Measurements from ENCODE around the gene YWHAG. TPM values are rescaled to one million over a fixed set of nuclear protein-coding genes. Genes with fewer than 3 reads are reported as not detected.

The YWHAG gene
- total and polyA plus RNA-seq, 9 of the 15 experiments (the other 6 are each of a cell fraction or from before 2014, with no cell fraction given): 30.4 to 246 (median 94.5) TPM

GRCh38 chr7:76302347-76303201, 56.2 kb downstream of the YWHAG start, which contains the start of gene HSPB1 (continued):
- TF ChIP-seq, protein P1, sequence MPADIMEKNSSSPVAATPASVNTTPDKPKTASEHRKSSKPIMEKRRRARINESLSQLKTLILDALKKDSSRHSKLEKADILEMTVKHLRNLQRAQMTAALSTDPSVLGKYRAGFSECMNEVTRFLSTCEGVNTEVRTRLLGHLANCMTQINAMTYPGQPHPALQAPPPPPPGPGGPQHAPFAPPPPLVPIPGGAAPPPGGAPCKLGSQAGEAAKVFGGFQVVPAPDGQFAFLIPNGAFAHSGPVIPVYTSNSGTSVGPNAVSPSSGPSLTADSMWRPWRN (IDR thresholded peaks at IDR 0.05; ENCODE audit: low read depth): no peak
- no peak for TF ChIP-seq ZNF224 (CRISPR knock-in tag; IDR thresholded peaks at IDR 0.05)
- TF ChIP-seq, protein P2, sequence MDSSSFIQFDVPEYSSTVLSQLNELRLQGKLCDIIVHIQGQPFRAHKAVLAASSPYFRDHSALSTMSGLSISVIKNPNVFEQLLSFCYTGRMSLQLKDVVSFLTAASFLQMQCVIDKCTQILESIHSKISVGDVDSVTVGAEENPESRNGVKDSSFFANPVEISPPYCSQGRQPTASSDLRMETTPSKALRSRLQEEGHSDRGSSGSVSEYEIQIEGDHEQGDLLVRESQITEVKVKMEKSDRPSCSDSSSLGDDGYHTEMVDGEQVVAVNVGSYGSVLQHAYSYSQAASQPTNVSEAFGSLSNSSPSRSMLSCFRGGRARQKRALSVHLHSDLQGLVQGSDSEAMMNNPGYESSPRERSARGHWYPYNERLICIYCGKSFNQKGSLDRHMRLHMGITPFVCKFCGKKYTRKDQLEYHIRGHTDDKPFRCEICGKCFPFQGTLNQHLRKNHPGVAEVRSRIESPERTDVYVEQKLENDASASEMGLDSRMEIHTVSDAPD (CRISPR knock-in tag; IDR thresholded peaks at IDR 0.05): no peak
- no peak for TF ChIP-seq PURB (CRISPR knock-in tag; IDR thresholded peaks at IDR 0.05; ENCODE audit: low read depth)
- peak; percentile 40 for TF ChIP-seq CHD2 (IDR thresholded peaks at IDR 0.05; ENCODE audit: low read depth, low read length)
- no peak for TF ChIP-seq SRSF3 (IDR thresholded peaks at IDR 0.05; ENCODE audit: insufficient read depth, low read length)
- no peak for TF ChIP-seq ILK (tag; IDR thresholded peaks at IDR 0.05; ENCODE audit: borderline replicate concordance, low read depth)
- TF ChIP-seq HIVEP1 (CRISPR knock-in tag; IDR thresholded peaks at IDR 0.05): peak; percentile 74; the same call in 1 of the 2 replicates
- TF ChIP-seq EP400 (IDR thresholded peaks at IDR 0.05): peak; percentile 63
- peak; percentile 39; the same call in 1 of the 2 replicates for TF ChIP-seq XRCC5 (IDR thresholded peaks at IDR 0.05; ENCODE audit: low read depth, low read length)
- TF ChIP-seq MTA2 (IDR thresholded peaks at IDR 0.05; ENCODE audit: low read depth): no peak
- no peak for TF ChIP-seq NFXL1 (CRISPR knock-in tag; IDR thresholded peaks at IDR 0.05)
- TF ChIP-seq CEBPB (tag; IDR thresholded peaks at IDR 0.05): no peak
- TF ChIP-seq SETDB1 (IDR thresholded peaks at IDR 0.05; ENCODE audit: low read length): no peak
- no peak for TF ChIP-seq NR2C2 (CRISPR knock-in tag; IDR thresholded peaks at IDR 0.05)
- TF ChIP-seq NR2C2 (tag; IDR thresholded peaks at IDR 0.05): peak; percentile 72; the same call in 1 of the 2 replicates
- TF ChIP-seq, protein P3, sequence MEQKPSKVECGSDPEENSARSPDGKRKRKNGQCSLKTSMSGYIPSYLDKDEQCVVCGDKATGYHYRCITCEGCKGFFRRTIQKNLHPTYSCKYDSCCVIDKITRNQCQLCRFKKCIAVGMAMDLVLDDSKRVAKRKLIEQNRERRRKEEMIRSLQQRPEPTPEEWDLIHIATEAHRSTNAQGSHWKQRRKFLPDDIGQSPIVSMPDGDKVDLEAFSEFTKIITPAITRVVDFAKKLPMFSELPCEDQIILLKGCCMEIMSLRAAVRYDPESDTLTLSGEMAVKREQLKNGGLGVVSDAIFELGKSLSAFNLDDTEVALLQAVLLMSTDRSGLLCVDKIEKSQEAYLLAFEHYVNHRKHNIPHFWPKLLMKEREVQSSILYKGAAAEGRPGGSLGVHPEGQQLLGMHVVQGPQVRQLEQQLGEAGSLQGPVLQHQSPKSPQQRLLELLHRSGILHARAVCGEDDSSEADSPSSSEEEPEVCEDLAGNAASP (IDR thresholded peaks at IDR 0.05): no peak
- TF ChIP-seq STAT6 (CRISPR knock-in tag; IDR thresholded peaks at IDR 0.05): no peak
- peak; percentile 1 for TF ChIP-seq ZFP36 (IDR thresholded peaks at IDR 0.05; ENCODE audit: low read depth, low read length, partially characterized antibody)
- no peak for TF ChIP-seq BCL6 (CRISPR knock-in tag; IDR thresholded peaks at IDR 0.05)
- TF ChIP-seq ATF3 (IDR thresholded peaks at IDR 0.05): 0 out of 2 replicates have a peak, but pooled peaks have one; percentile 6
- TF ChIP-seq ATF3 (CRISPR knock-in tag; conservative IDR thresholded peaks at IDR 0.05): 0 out of 2 replicates have a peak, but pooled peaks have one; percentile 29
